ENCODE measurements around the gene APELA. TPM values are rescaled to one million over a fixed set of nuclear protein-coding genes. Genes with fewer than 3 reads are reported as not detected.

Gene APELA
- total and polyA plus RNA-seq, 2 donors (not counting 1 experiment from before 2014, with no cell fraction given), result not detected

- Histone ChIP-seq H3K36me3 (replicated peaks in 1 of 2; ENCODE audit: control extremely low read depth in 1 of 2, control insufficient read depth in 1 of 2, extremely low read depth in 1 of 2, insufficient read depth in 2 of 2, low read length in 1 of 2) (no peaks in the 10 kb centered on the region), H3K9me3 (ENCODE audit: control extremely low read depth in 1 of 3, control insufficient read depth in 2 of 3, insufficient read depth in 1 of 3, low read length in 2 of 3) (no peaks in the 10 kb centered on the region), H3K79me2 (ENCODE audit: control insufficient read depth, insufficient read depth, low read length) (no peaks in the 10 kb centered on the region), H3K4me1 (ENCODE audit: control insufficient read depth in 2 of 2, insufficient read depth in 2 of 2, low read length in 2 of 2) (no peaks in the 10 kb centered on the region), H3K9ac (ENCODE audit: low read length) (no peak overlapping the region), H3K27ac (ENCODE audit: low read length in 2 of 2) (no peak overlapping the region), H3K4me2 (replicated peaks; ENCODE audit: low read depth, low read length, poor library complexity, severe bottlenecking) (no peak overlapping the region), H2AFZ (ENCODE audit: insufficient read depth, low read depth, low read length, poor library complexity, severe bottlenecking) (no peak overlapping the region), H4K20me1 (ENCODE audit: control insufficient read depth, insufficient read depth, low read length, poor library complexity, severe bottlenecking) (no peaks in the 10 kb centered on the region), H3K27me3 (replicated peaks in 1 of 4; ENCODE audit: control extremely low read depth in 1 of 4, control insufficient read depth in 3 of 4, insufficient read depth in 4 of 4, low read length in 3 of 4) (peaks cover 0 to 4% (median 0%) of the 10 kb centered on the region in 4 experiments), H3K4me3 (ENCODE audit: control extremely low read depth in 1 of 5, extremely low read depth in 1 of 5, insufficient read depth in 1 of 5, low read depth in 2 of 5, low read length in 4 of 5) (no peak overlapping the region)
- WGBS (ENCODE audit: insufficient coverage), result 96% methylated on average over 2 of the region's 3 CpGs
- ATAC-seq (ENCODE audit: low read depth) (no peak), DNase-seq (no peak)
- H3K9me3 Mint-ChIP-seq (ENCODE audit: insufficient read depth), result no peaks in the 10 kb centered on the region
- no peak overlapping the region for H3K27ac Mint-ChIP-seq
- ChIA-PET POLR2A (no interaction called here), CTCF (no interaction called here)
- intact Hi-C loops (cut with micrococcal nuclease), result no loop called here
- TF ChIP-seq CTCF (IDR thresholded peaks at IDR 0.05) (no peak), EZH2 (IDR thresholded peaks at IDR 0.05; ENCODE audit: borderline replicate concordance, insufficient read depth, low read depth, low read length, poor library complexity, severe bottlenecking) (no peak)
- no peaks in the 10 kb centered on the region for H3K4me1 Mint-ChIP-seq
- H3K4me3 Mint-ChIP-seq, result no peak overlapping the region
- peaks cover 13% of the 10 kb centered on the region for H3K27me3 Mint-ChIP-seq
Measured at GRCh38 chr4:164894702-164895101, 17.7 kb downstream of the APELA start.

GRCh38 chr4:164902608-164903007, 25.6 kb downstream of the APELA start:
- POLR2A ChIA-PET, result no interaction called here
- intact Hi-C loops (cut with micrococcal nuclease), result no loop called here
- no peaks in the 10 kb centered on the region for H3K4me1 ChIP-seq (ENCODE audit: control insufficient read depth in 2 of 2, insufficient read depth in 2 of 2, low read length in 2 of 2)
- TF ChIP-seq CTCF (IDR thresholded peaks at IDR 0.05) (no peak), EZH2 (IDR thresholded peaks at IDR 0.05; ENCODE audit: borderline replicate concordance, insufficient read depth, low read depth, low read length, poor library complexity, severe bottlenecking) (no peak)
- Mint-ChIP-seq H3K27ac (no peak overlapping the region), H3K27me3 (peaks cover 3% of the 10 kb centered on the region), H3K4me3 (no peak overlapping the region), H3K9me3 (ENCODE audit: insufficient read depth) (peaks cover under 1% of the 10 kb centered on the region), H3K4me1 (no peaks in the 10 kb centered on the region)
- H3K27ac ChIP-seq (ENCODE audit: low read length in 2 of 2), result no peak overlapping the region
- CTCF ChIA-PET, result no interaction called here
- 93% methylated on average over 3 of the region's 5 CpGs for WGBS (ENCODE audit: insufficient coverage)
- H3K4me3 ChIP-seq (ENCODE audit: control extremely low read depth in 1 of 5, extremely low read depth in 1 of 5, insufficient read depth in 1 of 5, low read depth in 2 of 5, low read length in 4 of 5), result no peak overlapping the region
- no peaks in the 10 kb centered on the region for H3K27me3 ChIP-seq (replicated peaks in 1 of 4; ENCODE audit: control extremely low read depth in 1 of 4, control insufficient read depth in 3 of 4, insufficient read depth in 4 of 4, low read length in 3 of 4)
- H2AFZ ChIP-seq (ENCODE audit: insufficient read depth, low read depth, low read length, poor library complexity, severe bottlenecking), result no peak overlapping the region
- no peak for ATAC-seq (ENCODE audit: low read depth)
- no peak overlapping the region for H3K4me2 ChIP-seq (replicated peaks; ENCODE audit: low read depth, low read length, poor library complexity, severe bottlenecking)
- peaks cover 0 to 12% (median 0%) of the 10 kb centered on the region in 3 donors for H3K9me3 ChIP-seq (ENCODE audit: control extremely low read depth in 1 of 3, control insufficient read depth in 2 of 3, insufficient read depth in 1 of 3, low read length in 2 of 3)
- no peaks in the 10 kb centered on the region for H3K36me3 ChIP-seq (replicated peaks in 1 of 2; ENCODE audit: control extremely low read depth in 1 of 2, control insufficient read depth in 1 of 2, extremely low read depth in 1 of 2, insufficient read depth in 2 of 2, low read length in 1 of 2)
- no peak for DNase-seq
- H3K79me2 ChIP-seq (ENCODE audit: control insufficient read depth, insufficient read depth, low read length), result no peaks in the 10 kb centered on the region
- no peak overlapping the region for H3K9ac ChIP-seq (ENCODE audit: low read length)
- no peaks in the 10 kb centered on the region for H4K20me1 ChIP-seq (ENCODE audit: control insufficient read depth, insufficient read depth, low read length, poor library complexity, severe bottlenecking)
